ENCODE data around the gene HDAC11.

The HDAC11 gene

DNA sequence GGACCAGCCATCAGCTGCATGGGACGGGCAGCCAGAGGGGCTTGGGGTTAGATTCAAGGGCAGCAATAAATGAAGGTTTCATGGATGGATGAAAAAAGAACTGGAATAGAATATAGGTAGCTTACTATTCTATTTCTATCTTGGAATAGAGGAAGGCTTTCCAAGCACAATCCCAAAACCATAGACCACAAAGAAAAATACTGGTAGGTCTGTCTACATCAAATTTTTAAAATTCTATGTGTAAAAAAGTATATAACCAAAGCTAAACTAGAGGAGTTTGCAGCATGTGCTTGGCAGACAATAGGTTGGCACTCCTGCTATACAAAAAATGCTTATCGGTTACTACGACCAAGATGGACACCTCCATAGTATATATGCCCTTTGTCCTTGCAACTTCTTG lies 61.6 kb downstream of the HDAC11 start:
- H3K27me3 Mint-ChIP-seq: peaks cover 36% of the 10 kb centered on the region
- ATAC-seq (replicated peaks; ENCODE audit: extremely low read depth, poor library complexity, severe bottlenecking) (no peak), DNase-seq (ENCODE audit: low spot score in 2 of 2) (no peak)
- H3K9me3 Mint-ChIP-seq: no peaks in the 10 kb centered on the region
- no peak overlapping the region for H3K27ac Mint-ChIP-seq (ENCODE audit: low read depth)
- no peaks in the 10 kb centered on the region for H3K36me3 Mint-ChIP-seq (ENCODE audit: insufficient read depth)
- peaks cover 14% of the 10 kb centered on the region for H3K4me1 Mint-ChIP-seq
- no peak overlapping the region for H3K4me3 Mint-ChIP-seq

DNA sequence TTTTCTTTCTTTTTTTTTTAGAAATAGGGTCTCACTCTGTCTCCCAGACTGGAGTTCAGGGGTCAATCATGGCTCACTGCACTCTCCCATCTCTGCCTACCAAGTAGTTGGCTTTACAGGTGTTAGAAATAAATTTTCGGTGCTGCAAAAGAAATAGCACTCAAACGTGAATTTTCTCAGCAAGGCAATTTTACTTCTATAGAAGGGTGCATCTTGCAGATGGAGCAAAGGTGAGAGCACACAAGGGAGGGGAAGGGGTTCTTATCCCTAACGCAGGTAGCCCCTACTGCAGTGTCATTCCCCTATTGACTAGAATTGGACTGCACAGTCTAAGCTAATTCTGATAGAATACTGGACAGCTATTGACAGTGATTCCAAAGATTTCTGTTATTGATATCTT lies 62.0 kb downstream of the HDAC11 start:
- H3K4me1 Mint-ChIP-seq: peaks cover 11% of the 10 kb centered on the region
- no peaks in the 10 kb centered on the region for H3K9me3 Mint-ChIP-seq
- DNase-seq (ENCODE audit: low spot score in 2 of 2) (no peak), ATAC-seq (replicated peaks; ENCODE audit: extremely low read depth, poor library complexity, severe bottlenecking) (no peak)
- peaks cover 33% of the 10 kb centered on the region for H3K27me3 Mint-ChIP-seq
- no peak overlapping the region for H3K27ac Mint-ChIP-seq (ENCODE audit: low read depth)
- no peak overlapping the region for H3K4me3 Mint-ChIP-seq
- H3K36me3 Mint-ChIP-seq (ENCODE audit: insufficient read depth): no peaks in the 10 kb centered on the region

DNA sequence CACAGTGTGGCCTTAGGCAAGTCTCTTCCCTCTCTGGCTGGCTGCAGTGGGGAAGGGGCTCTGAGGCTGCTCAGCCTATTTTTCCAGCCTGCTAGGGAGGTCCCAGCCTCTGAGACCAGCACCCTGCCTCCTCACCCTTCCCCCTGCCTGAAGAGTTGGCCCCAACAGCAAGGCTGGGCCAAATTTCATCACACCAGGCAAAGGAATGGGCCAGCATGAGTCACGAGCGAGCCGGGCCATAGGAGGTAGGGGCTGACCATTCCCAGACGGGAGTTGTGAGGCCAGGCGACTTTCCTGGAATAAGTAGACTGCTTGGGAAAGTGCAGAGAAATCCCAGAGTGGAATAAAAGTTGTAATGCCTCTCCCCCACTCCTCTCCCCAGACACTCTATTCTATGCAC lies 63.1 kb downstream of the HDAC11 start:
- Mint-ChIP-seq H3K4me3 (no peak overlapping the region), H3K36me3 (ENCODE audit: insufficient read depth) (no peaks in the 10 kb centered on the region), H3K27ac (ENCODE audit: low read depth) (no peak overlapping the region), H3K27me3 (peaks cover 42% of the 10 kb centered on the region), H3K9me3 (no peaks in the 10 kb centered on the region), H3K4me1 (peaks cover 11% of the 10 kb centered on the region)
- DNase-seq (ENCODE audit: low spot score in 2 of 2) (no peak), ATAC-seq (replicated peaks; ENCODE audit: extremely low read depth, poor library complexity, severe bottlenecking) (no peak)

DNA sequence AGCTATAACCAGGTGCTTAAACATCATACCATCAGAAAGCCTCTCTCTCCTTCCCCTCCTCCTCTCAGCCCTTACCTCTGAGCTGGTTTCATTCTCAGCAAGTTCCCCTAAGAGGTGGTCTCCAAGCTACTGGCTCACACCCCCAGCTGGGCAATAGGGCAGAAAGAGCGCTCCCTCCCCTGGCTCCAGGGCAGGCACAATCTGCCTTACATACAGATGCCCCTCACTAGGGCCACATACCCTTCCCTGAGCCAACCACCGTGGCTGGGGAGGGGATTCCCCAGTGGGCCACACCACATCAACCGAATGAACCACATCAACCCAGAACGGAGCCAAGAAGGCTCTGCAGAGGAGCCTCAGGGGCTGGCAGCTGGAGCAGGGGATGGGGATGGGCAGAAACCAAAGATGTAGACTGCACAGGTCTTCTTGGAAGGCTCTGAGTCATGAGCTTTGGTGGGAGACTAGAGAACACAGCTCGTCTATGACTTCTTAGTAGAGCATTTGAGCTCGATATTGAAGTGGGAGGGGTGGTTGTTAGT lies 64.3 kb downstream of the HDAC11 start:
- peak overlapping the region; percentile 45 for H3K27ac Mint-ChIP-seq (ENCODE audit: low read depth)

DNA sequence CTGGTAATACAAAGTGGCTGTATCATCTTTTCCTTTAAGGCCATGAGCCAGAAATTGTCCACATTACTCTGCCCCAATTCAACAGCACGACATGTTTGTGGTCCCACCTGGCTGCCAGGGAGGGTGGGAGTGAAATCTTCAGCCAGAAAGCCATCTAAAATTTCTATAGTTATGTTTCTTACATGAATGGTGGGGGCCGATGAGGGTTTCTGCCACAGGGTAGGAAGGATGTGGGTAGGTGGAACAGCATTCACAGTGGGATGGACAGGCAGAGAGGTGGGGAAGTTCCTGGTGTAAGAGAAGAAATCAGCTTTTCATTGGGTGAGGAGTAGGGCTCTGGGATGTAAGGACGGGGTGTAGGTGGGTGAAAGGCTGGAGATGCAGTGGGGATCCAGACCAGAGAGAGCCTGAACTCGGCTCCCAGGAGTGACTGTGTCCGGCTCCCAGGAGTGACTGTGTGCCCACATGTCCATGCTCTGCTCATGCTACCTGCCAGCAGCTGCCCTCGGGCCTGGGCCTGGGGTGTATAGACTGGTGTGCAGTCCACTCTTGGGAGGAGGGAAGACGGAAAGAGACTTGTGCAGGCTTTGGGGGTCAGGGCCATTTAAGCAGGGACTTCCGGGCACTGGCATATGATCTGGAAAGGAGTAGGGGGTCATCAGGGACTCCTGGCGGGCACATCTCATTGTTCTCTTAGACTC lies 65.0 kb downstream of the HDAC11 start:
- H3K9me3 Mint-ChIP-seq: no peaks in the 10 kb centered on the region
- no peaks in the 10 kb centered on the region for H3K36me3 Mint-ChIP-seq (ENCODE audit: insufficient read depth)
- H3K4me3 Mint-ChIP-seq: no peak overlapping the region
- ATAC-seq (replicated peaks; ENCODE audit: extremely low read depth, poor library complexity, severe bottlenecking) (no peak), DNase-seq (ENCODE audit: low spot score in 2 of 2) (no peak)
- peaks cover 17% of the 10 kb centered on the region for H3K4me1 Mint-ChIP-seq
- no peak overlapping the region for H3K27ac Mint-ChIP-seq (ENCODE audit: low read depth)
- H3K27me3 Mint-ChIP-seq: peaks cover 57% of the 10 kb centered on the region

More for the DNA sequence above, 64.3 kb downstream of the HDAC11 start:
- Mint-ChIP-seq H3K4me3 (no peak overlapping the region), H3K27me3 (peaks cover 50% of the 10 kb centered on the region), H3K9me3 (no peaks in the 10 kb centered on the region), H3K4me1 (peaks cover 11% of the 10 kb centered on the region), H3K36me3 (ENCODE audit: insufficient read depth) (no peaks in the 10 kb centered on the region)
- peak; percentile 69 for ATAC-seq (replicated peaks; ENCODE audit: extremely low read depth, poor library complexity, severe bottlenecking)
- DNase-seq (ENCODE audit: low spot score in 2 of 2): no peak

DNA sequence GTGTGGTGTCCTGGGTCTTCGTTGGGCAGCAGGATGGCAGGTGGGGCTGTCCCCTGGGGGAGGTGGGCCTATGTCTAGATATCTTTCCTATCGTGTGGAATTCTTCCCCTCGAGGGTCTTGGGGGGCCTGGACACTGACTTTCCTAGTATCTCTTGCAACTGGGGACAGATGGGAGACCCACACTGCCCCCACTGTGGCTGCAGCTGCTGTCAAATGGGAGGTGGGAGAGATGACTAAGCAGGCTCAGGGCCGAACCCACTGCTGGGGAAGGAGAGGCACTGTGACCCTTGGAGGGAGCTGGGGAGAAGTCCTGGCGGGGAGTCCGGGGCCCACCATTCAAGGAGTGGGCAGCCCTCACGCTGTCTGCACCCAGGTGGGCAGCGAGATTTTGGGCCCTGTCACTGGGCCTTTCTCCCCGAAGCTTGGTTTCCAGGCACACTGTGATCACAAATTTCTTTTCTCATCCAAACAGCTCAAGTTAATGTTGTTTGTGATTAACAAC lies 65.9 kb downstream of the HDAC11 start:
- H3K9me3 Mint-ChIP-seq: no peaks in the 10 kb centered on the region
- H3K27me3 Mint-ChIP-seq: peaks cover 66% of the 10 kb centered on the region
- no peak overlapping the region for H3K27ac Mint-ChIP-seq (ENCODE audit: low read depth)
- H3K4me1 Mint-ChIP-seq: peaks cover 17% of the 10 kb centered on the region
- H3K4me3 Mint-ChIP-seq: no peak overlapping the region
- H3K36me3 Mint-ChIP-seq (ENCODE audit: insufficient read depth): no peaks in the 10 kb centered on the region
- no peak for DNase-seq (ENCODE audit: low spot score in 2 of 2)
- no peak for ATAC-seq (replicated peaks; ENCODE audit: extremely low read depth, poor library complexity, severe bottlenecking)

DNA sequence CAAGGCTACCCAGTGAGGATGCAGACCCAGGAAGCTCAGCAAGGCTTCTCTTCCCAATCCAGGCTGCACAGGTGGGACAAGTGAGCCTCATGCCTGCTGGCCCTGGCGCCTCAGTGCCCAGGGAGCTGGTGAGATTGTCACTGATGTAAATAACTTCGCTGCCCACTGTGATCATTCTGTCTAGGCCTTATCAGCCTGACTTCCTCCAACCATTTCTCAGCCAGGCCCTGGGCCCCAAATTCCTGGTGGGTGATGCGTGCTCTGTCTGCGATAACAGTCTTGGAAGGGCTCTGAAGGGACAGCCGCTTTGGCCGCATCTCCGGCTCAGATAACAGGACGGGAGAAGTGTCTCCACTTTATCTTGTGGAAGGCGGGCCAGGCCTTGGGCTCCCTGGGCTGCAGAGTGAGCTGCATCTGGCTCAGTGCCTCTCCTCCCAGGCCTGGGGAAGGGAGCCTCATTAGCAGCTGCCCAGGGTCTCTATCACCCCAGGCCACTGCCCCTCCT lies 66.6 kb downstream of the HDAC11 start:
- no peaks in the 10 kb centered on the region for H3K36me3 Mint-ChIP-seq (ENCODE audit: insufficient read depth)
- peaks cover 17% of the 10 kb centered on the region for H3K4me1 Mint-ChIP-seq
- H3K9me3 Mint-ChIP-seq: no peaks in the 10 kb centered on the region
- H3K27ac Mint-ChIP-seq (ENCODE audit: low read depth): no peak overlapping the region
- no peak overlapping the region for H3K4me3 Mint-ChIP-seq
- DNase-seq (ENCODE audit: low spot score in 2 of 2) (no peak), ATAC-seq (replicated peaks; ENCODE audit: extremely low read depth, poor library complexity, severe bottlenecking) (no peak)
- H3K27me3 Mint-ChIP-seq: peaks cover 73% of the 10 kb centered on the region

DNA sequence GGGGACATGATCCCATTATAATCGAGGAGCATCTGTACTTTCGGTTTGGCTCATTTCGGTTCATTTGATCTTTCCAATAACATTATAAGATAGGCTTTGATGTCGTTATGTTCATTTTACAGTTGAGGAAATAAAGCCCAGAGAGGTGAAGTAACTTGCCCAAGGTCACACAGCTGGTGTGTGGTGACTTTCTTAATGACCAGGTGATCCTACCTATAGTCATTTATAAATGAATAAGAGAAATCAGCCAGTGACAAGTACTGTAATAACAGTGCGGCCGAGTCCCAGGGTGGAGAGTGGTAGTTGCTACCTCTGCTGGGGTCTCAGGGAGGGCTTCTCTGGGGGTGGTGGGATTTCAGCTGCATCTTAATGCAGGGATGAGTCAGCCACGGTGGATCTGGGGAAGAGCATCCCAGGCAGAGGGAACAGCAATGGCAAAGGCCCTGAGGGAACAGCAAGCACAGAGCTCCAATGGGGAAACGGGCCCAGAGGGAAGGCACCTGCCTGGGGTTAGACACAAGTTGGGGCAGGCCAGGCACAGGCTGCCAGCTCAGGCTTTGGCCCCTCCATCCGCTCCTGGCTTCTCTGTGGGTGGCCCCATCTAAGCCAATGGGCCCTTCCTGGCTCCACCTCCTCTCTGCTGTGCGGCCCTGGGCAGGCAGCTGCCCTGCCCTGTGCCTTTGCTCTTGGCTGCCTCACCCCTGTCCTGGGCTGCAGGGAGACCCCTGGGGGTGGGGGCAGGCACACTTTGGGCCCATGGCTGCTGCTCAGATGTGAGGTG lies 67.7 kb downstream of the HDAC11 start:
- ATAC-seq (replicated peaks; ENCODE audit: extremely low read depth, poor library complexity, severe bottlenecking) (no peak), DNase-seq (ENCODE audit: low spot score in 2 of 2) (no peak)
- Mint-ChIP-seq H3K27ac (ENCODE audit: low read depth) (no peak overlapping the region), H3K9me3 (no peaks in the 10 kb centered on the region), H3K4me3 (peak overlapping the region; percentile 44), H3K27me3 (peaks cover 84% of the 10 kb centered on the region), H3K36me3 (ENCODE audit: insufficient read depth) (no peaks in the 10 kb centered on the region), H3K4me1 (peaks cover 19% of the 10 kb centered on the region)

GRCh38 chr3:13548696-13549622 lies 68.9 kb downstream of the HDAC11 start, which contains the start of gene FBLN2:
Gene FBLN2 (plus strand): TSS chr3:13549125. CDS start chr3:13570356, 21,231 bp downstream.
- Mint-ChIP-seq H3K4me3 (peak within 1 kb of the TSS; percentile 68), H3K27ac (ENCODE audit: low read depth) (no peak within 1 kb of the TSS), H3K36me3 (ENCODE audit: insufficient read depth) (no peaks in the 10 kb centered on the region), H3K9me3 (no peaks in the 10 kb centered on the region), H3K27me3 (peaks cover 88% of the 10 kb centered on the region), H3K4me1 (peaks cover 21% of the 10 kb centered on the region)
- DNase-seq (ENCODE audit: low spot score in 2 of 2): no peak
- no peak for ATAC-seq (replicated peaks; ENCODE audit: extremely low read depth, poor library complexity, severe bottlenecking)

DNA sequence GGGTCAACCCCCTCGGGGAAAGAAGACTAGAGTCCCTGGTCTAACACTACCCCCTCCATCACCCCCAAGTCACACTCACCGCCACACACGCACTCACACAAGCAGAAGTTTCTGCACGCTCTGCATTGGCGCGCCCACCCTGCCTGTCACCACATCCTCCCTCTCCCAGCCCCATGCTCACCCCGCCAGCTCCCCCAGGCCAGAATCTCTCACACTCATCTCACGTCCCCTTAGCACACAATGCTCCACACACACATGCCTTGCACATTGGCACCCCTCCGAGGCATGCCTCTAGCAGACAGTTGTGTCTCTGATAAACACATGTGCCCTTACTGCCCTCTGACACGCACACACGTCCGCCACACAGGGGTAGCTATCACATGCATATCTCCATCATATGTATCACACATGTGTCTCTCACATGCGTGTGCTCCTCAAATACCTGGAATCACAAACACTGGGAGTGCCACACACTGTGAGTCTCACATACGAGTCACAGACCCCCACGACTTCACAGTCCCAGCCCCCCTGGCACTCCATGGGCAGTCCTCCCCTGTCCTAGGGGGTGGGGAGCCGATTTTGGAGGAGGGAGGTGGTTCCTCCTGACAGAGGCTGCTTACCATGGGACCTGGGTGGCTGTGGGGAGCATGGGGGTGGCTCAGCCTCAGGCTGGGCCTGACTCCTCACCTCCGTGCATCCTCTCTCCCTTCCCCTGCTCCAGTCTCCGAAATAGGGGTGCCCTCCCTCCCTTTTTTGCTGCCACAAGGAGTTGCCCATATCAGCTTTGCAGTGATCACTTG lies 69.7 kb downstream of the HDAC11 start:
- no peak overlapping the region for H3K27ac Mint-ChIP-seq (ENCODE audit: low read depth)
- H3K27me3 Mint-ChIP-seq: peaks cover 88% of the 10 kb centered on the region
- no peaks in the 10 kb centered on the region for H3K9me3 Mint-ChIP-seq
- peak; percentile 50 for ATAC-seq (replicated peaks; ENCODE audit: extremely low read depth, poor library complexity, severe bottlenecking)
- H3K4me3 Mint-ChIP-seq: peak overlapping the region; percentile 68
- H3K4me1 Mint-ChIP-seq: peaks cover 15% of the 10 kb centered on the region
- DNase-seq (ENCODE audit: low spot score in 2 of 2): no peak
- H3K36me3 Mint-ChIP-seq (ENCODE audit: insufficient read depth): no peaks in the 10 kb centered on the region

DNA sequence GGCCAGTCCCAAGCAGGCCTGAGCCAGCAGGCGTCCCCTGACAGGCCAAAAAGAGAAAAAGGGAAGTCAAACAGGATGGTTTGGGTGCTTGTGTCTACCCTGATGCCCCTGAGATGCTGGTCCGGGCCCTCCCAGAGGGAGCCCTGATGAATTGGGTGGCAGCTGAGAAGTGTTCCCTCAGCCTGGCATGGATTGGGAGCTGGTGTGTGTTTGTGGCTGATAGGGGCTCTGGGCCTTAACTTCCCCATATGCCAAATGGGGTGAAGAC lies 70.3 kb downstream of the HDAC11 start:
- no peak overlapping the region for H3K27ac Mint-ChIP-seq (ENCODE audit: low read depth)
- no peaks in the 10 kb centered on the region for H3K9me3 Mint-ChIP-seq
- peak overlapping the region; percentile 68 for H3K4me3 Mint-ChIP-seq
- peaks cover 10% of the 10 kb centered on the region for H3K4me1 Mint-ChIP-seq
- ATAC-seq (replicated peaks; ENCODE audit: extremely low read depth, poor library complexity, severe bottlenecking) (no peak), DNase-seq (ENCODE audit: low spot score in 2 of 2) (no peak)
- peaks cover 83% of the 10 kb centered on the region for H3K27me3 Mint-ChIP-seq
- H3K36me3 Mint-ChIP-seq (ENCODE audit: insufficient read depth): no peaks in the 10 kb centered on the region

All from central memory CD8-positive, alpha-beta T cell (primary cell).